PFSK-1 (cell line): ENCODE results near the gene KPNA1.

Source experiments
- POLR2AphosphoS5 ChIP-seq: IDR thresholded peaks from 2 replicates; pipeline ENCODE4 v1.6.1; 2012; ENCODE audit warnings: low read depth, mild to moderate bottlenecking, control low read depth, low read length, moderate library complexity
- SIN3A ChIP-seq: IDR thresholded peaks from 2 replicates; pipeline ENCODE4 v1.6.1; 2012; ENCODE audit warnings: mild to moderate bottlenecking, low read length, moderate library complexity, borderline replicate concordance; ENCODE audit not compliant: insufficient read depth

DNA sequence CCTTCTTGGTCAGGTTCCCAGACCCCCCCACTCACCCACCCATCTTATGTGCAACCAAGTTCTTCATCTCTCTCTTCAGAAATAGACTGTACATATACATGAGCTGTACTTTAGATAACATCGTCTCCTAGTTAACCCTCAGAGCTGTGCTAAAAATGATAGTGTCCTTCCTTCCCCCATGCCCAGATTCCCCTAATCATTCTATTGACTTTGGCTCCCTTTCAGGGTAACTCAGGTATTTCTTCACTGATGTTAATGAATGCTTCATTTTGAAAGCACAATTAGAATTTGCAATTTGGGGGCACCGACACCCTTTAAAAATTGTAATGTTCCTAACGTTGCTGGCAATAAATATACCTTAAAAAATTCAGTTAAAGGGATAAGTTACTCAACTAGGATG, 38.4 kb upstream of the KPNA1 start:
- TF ChIP-seq POLR2AphosphoS5 (no peak), SIN3A (no peak)
